PFSK-1 (cell line): ENCODE data around the gene KBTBD2.
"Not testable (repeated sequence)": the region's sequence is repeated elsewhere in the genome, so short reads cannot be mapped to it uniquely, and the experiment has no call there.

Experiments
- REST ChIP-seq, 2 experiments: IDR thresholded peaks; 2 replicates each; pipeline versions ENCODE4 v1.6.1 to v1.8.0; 2011 to 2012; ENCODE audit warnings: low read depth in 2 of 2, low read length in 2 of 2, control low read depth in 1 of 2, inconsistent platforms in 1 of 2, mild to moderate bottlenecking in 1 of 2, moderate library complexity in 1 of 2; ENCODE audit not compliant: insufficient read depth in 1 of 2
- TAF1 ChIP-seq: IDR thresholded peaks from 2 replicates; pipeline ENCODE4 v1.6.1; 2012; ENCODE audit warnings: low read length, control low read depth, borderline replicate concordance; ENCODE audit not compliant: insufficient read depth

- TF ChIP-seq REST (IDR thresholded peaks at IDR 0.05; ENCODE audit: insufficient read depth in 1 of 2, low read depth in 2 of 2, low read length in 2 of 2), result 0 out of 4 replicates have a peak, but pooled peaks of 1 of the 2 experiments have one; percentile 20
- not testable (repeated sequence) for TF ChIP-seq TAF1
These were observed 47.8 kb downstream of the KBTBD2 start for GRCh38 chr7:32843763-32844162.
